Neural progenitor cell (in vitro differentiated cells): Measurements from ENCODE around the gene NUDC. TPM values are rescaled to one million over a fixed set of nuclear protein-coding genes. Genes with fewer than 3 reads are reported as not detected.
"Not testable (repeated sequence)": the region's sequence is repeated elsewhere in the genome, so short reads cannot be mapped to it uniquely, and the experiment has no call there.

Source experiments
- DNase-seq: peaks from one replicate; pipeline ENCODE4 v3.0.0-alpha.2; 2016; ENCODE audit warnings: low spot score
- H2AFZ ChIP-seq: fragments of 200-600 bp; sonication (generic); replicated peaks from 2 replicates; pipeline ENCODE4 v1.6.1; 2016; ENCODE audit warnings: antibody characterized with exemption
- H3F3A ChIP-seq: fragments of 200-600 bp; sonication (generic); 2 replicates; pipeline ENCODE4 v1.6.1; 2016; ENCODE audit warnings: antibody characterized with exemption, low read depth
- H3K27ac ChIP-seq: fragments of 200-600 bp; sonication (generic); 2 replicates; pipeline ENCODE4 v1.5.1; 2016; ENCODE audit warnings: mild to moderate bottlenecking
- H3K27me3 ChIP-seq: fragments of 200-600 bp; sonication (generic); 2 replicates; pipeline ENCODE4 v1.6.1; 2016; ENCODE audit warnings: mild to moderate bottlenecking, moderate library complexity
- H3K36me3 ChIP-seq: fragments of 200-600 bp; sonication (generic); 2 replicates; pipeline ENCODE4 v1.5.1; 2016
- H3K4me1 ChIP-seq: fragments of 200-600 bp; sonication (generic); 2 replicates; pipeline ENCODE4 v1.6.1; 2016; ENCODE audit warnings: mixed run types
- H3K4me2 ChIP-seq: fragments of 200-600 bp; sonication (generic); 2 replicates; pipeline ENCODE4 v1.6.1; 2016
- H3K4me3 ChIP-seq: fragments of 200-600 bp; sonication (generic); 2 replicates; pipeline ENCODE4 v1.5.1; 2016
- H3K79me2 ChIP-seq: fragments of 200-600 bp; sonication (generic); 2 replicates; pipeline ENCODE4 v1.6.1; 2016; ENCODE audit warnings: low read depth
- H3K9ac ChIP-seq: fragments of 200-600 bp; sonication (generic); 2 replicates; pipeline ENCODE4 v1.6.1; 2016
- H3K9me3 ChIP-seq: fragments of 200-600 bp; sonication (generic); 2 replicates; pipeline ENCODE4 v1.5.1; 2016; ENCODE audit warnings: low read depth
- H4K20me1 ChIP-seq: fragments of 200-600 bp; sonication (generic); 2 replicates; pipeline ENCODE4 v1.6.1; 2016; ENCODE audit warnings: low read depth
- H3K27ac Mint-ChIP-seq: 3 replicates; pipeline ENCODE4 v1.8.0; 2021; ENCODE audit warnings: mixed read lengths
- H3K27me3 Mint-ChIP-seq: 2 replicates; pipeline ENCODE4 v1.8.0; 2022; ENCODE audit warnings: low read depth, mild to moderate bottlenecking, inconsistent platforms, moderate library complexity, mixed read lengths; ENCODE audit not compliant: insufficient read depth
- H3K36me3 Mint-ChIP-seq: 3 replicates; pipeline ENCODE4 v1.8.0; 2021; ENCODE audit warnings: mixed read lengths
- H3K4me1 Mint-ChIP-seq: 3 replicates; pipeline ENCODE4 v1.8.0; 2021; ENCODE audit warnings: mixed read lengths
- H3K4me3 Mint-ChIP-seq: 3 replicates; pipeline ENCODE4 v1.8.0; 2021; ENCODE audit warnings: mild to moderate bottlenecking, moderate library complexity, mixed read lengths
- H3K9me3 Mint-ChIP-seq: 3 replicates; pipeline ENCODE4 v1.8.0; 2020; ENCODE audit warnings: mixed read lengths
- CTCF ChIP-seq: fragments of 200-600 bp; sonication (generic); IDR thresholded peaks from 2 replicates; pipeline ENCODE4 v1.5.1; 2017; ENCODE audit warnings: antibody characterized with exemption, mild to moderate bottlenecking
- EZH2 ChIP-seq: fragments of 200-600 bp; sonication (generic); IDR thresholded peaks from 2 replicates; pipeline ENCODE4 v1.6.1; 2017; ENCODE audit warnings: antibody characterized with exemption, mild to moderate bottlenecking, moderate library complexity
- EZH2phosphoT487 ChIP-seq: fragments of 200-600 bp; sonication (generic); IDR thresholded peaks from 2 replicates; pipeline ENCODE4 v1.6.1; 2017; ENCODE audit warnings: antibody characterized with exemption
- total RNA-seq: library from RNA; depleted of rRNA; stranded (reverse); fragments of >200 nt; gene quantifications from 2 replicates; pipeline ENCODE4 v1.2.3, GENCODE V29; 2015; ENCODE audit warnings: low replicate concordance

NUDC gene
- total RNA-seq, 1 donor from 2014 or later, result 28.6 TPM

GRCh38 chr1:26879793-26880192 is 41.8 kb upstream of the NUDC start:
- no peaks in the 10 kb centered on the region for H3K9me3 ChIP-seq
- no peaks in the 10 kb centered on the region for H3K79me2 ChIP-seq
- peaks cover 32% of the 10 kb centered on the region for H3F3A ChIP-seq
- Mint-ChIP-seq H3K9me3 (no peaks in the 10 kb centered on the region), H3K4me1 (no peaks in the 10 kb centered on the region), H3K27me3 (peaks cover 4% of the 10 kb centered on the region), H3K4me3 (no peak overlapping the region), H3K27ac (no peak overlapping the region), H3K36me3 (peaks cover 20% of the 10 kb centered on the region)
- no peak overlapping the region for H3K4me2 ChIP-seq
- TF ChIP-seq EZH2 (no peak), EZH2phosphoT487 (no peak), CTCF (no peak)
- no peaks in the 10 kb centered on the region for H4K20me1 ChIP-seq
- H3K27me3 ChIP-seq, result no peaks in the 10 kb centered on the region
- peaks cover 11% of the 10 kb centered on the region for H3K4me1 ChIP-seq
- no peaks in the 10 kb centered on the region for H3K36me3 ChIP-seq
- no peak overlapping the region for H2AFZ ChIP-seq
- no peak for DNase-seq
- H3K4me3 ChIP-seq, result no peak overlapping the region
- no peak overlapping the region for H3K9ac ChIP-seq
- H3K27ac ChIP-seq, result no peak overlapping the region

DNA sequence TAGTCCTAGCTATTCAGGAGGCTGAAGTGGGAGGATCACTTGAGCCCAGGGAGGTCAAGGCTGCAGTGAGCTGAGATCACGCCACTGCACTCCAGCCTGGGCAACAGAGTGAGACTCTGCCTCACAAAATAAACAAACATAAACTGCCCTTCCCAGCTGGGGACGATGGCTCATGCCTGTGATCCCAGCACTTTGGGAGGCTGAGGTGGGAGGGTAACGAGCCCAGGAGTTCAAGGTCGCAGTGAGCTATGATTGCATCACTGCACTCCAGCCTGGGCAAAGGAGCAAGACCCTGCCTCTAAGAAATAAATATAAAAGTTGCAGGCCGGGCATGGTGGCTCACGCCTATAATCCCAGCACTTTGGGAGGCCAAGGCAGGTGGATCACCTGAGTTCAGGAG is 39.9 kb upstream of the NUDC start:
- not testable (repeated sequence) for H3K9ac ChIP-seq, H3K4me1 ChIP-seq, H3K4me3 ChIP-seq, H3K27me3 Mint-ChIP-seq, H3K79me2 ChIP-seq, H3K9me3 ChIP-seq, H3K36me3 ChIP-seq, H3K27ac ChIP-seq, H3K27me3 ChIP-seq, H3K27ac Mint-ChIP-seq, H3K9me3 Mint-ChIP-seq, H3K4me3 Mint-ChIP-seq, H3K4me1 Mint-ChIP-seq, H2AFZ ChIP-seq, H4K20me1 ChIP-seq, DNase-seq, H3K4me2 ChIP-seq
- H3K36me3 Mint-ChIP-seq, result peaks cover 24% of the 10 kb centered on the region
- peaks cover 16% of the 10 kb centered on the region for H3F3A ChIP-seq

- H3K9me3 Mint-ChIP-seq, result no peaks in the 10 kb centered on the region
- Histone ChIP-seq H3K4me2 (no peak overlapping the region), H3K79me2 (no peaks in the 10 kb centered on the region), H3F3A (peaks cover 14% of the 10 kb centered on the region), H3K9ac (no peak overlapping the region), H3K27me3 (no peaks in the 10 kb centered on the region), H2AFZ (no peak overlapping the region), H3K27ac (no peak overlapping the region), H3K4me3 (no peak overlapping the region), H3K9me3 (no peaks in the 10 kb centered on the region), H4K20me1 (no peaks in the 10 kb centered on the region), H3K4me1 (no peaks in the 10 kb centered on the region), H3K36me3 (no peaks in the 10 kb centered on the region)
- no peak for DNase-seq
- H3K27ac Mint-ChIP-seq, result no peak overlapping the region
- H3K4me3 Mint-ChIP-seq, result no peak overlapping the region
- peaks cover 6% of the 10 kb centered on the region for H3K27me3 Mint-ChIP-seq
- H3K36me3 Mint-ChIP-seq, result peaks cover 28% of the 10 kb centered on the region
- no peak for TF ChIP-seq CTCF
- no peak for TF ChIP-seq EZH2
- no peak for TF ChIP-seq EZH2phosphoT487
- H3K4me1 Mint-ChIP-seq, result no peaks in the 10 kb centered on the region
These were observed 38.7 kb upstream of the NUDC start for GRCh38 chr1:26882696-26883463.

DNA sequence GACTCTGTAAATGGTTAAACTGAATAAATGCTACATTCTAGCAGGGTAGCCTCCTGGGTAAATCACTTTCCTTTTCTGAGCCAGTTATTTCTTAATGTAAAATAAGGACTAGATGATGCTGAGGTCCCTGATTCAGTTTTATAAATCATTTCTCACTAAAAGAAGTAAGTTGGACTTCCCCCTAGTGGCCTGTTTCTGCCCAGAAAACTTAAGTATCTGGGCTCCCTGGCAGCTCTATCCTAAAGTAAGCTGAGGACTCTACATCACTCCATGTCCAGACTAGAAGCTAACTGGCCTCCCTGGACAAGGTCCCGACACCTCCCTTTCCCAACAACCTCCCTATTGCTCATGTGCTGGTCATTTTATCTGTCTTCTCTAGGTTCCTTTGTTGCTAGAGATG is 34.4 kb upstream of the NUDC start:
- Mint-ChIP-seq H3K27ac (no peak overlapping the region), H3K36me3 (peaks cover 29% of the 10 kb centered on the region), H3K4me1 (peaks cover 20% of the 10 kb centered on the region), H3K4me3 (peak overlapping the region; percentile 38), H3K9me3 (no peaks in the 10 kb centered on the region), H3K27me3 (peaks cover 2% of the 10 kb centered on the region)
- no peak overlapping the region for H3K9ac ChIP-seq
- no peaks in the 10 kb centered on the region for H3K36me3 ChIP-seq
- H3K9me3 ChIP-seq, result no peaks in the 10 kb centered on the region
- H2AFZ ChIP-seq, result no peak overlapping the region
- H4K20me1 ChIP-seq, result no peaks in the 10 kb centered on the region
- H3K27me3 ChIP-seq, result no peaks in the 10 kb centered on the region
- no peak overlapping the region for H3K4me2 ChIP-seq
- TF ChIP-seq CTCF (peak; percentile 53), EZH2 (no peak)
- peaks cover 27% of the 10 kb centered on the region for H3F3A ChIP-seq
- H3K4me1 ChIP-seq, result peaks cover 8% of the 10 kb centered on the region
- peaks cover 19% of the 10 kb centered on the region for H3K79me2 ChIP-seq
- H3K27ac ChIP-seq, result no peak overlapping the region
- DNase-seq, result peak; percentile 51
- no peak overlapping the region for H3K4me3 ChIP-seq
